Measurements from ENCODE around the gene KRT9.

KRT9 gene

GRCh38 chr17:41519501-41520224 lies 52.2 kb downstream of the KRT9 start:
- Histone ChIP-seq H3K27me3 (ENCODE audit: control insufficient read depth, insufficient read depth, low read length) (no peaks in the 10 kb centered on the region), H3K36me3 (ENCODE audit: control insufficient read depth, insufficient read depth, low read length) (peaks cover 11% of the 10 kb centered on the region), H3K9me3 (ENCODE audit: control insufficient read depth, insufficient read depth, low read length) (no peaks in the 10 kb centered on the region), H3K4me1 (ENCODE audit: control insufficient read depth, insufficient read depth, low read length) (peaks cover 5% of the 10 kb centered on the region; the same call in 1 of the 2 replicates), H3K4me3 (ENCODE audit: low read length) (no peak overlapping the region), H3K27ac (ENCODE audit: low read length) (no peak overlapping the region)
- DNase-seq (ENCODE audit: low read depth, low spot score), result no peak
- WGBS (ENCODE audit: insufficient coverage, insufficient read length), result no CpG with 5 or more reads among the region's 11 CpGs

- H3K4me3 ChIP-seq (ENCODE audit: low read length), result no peak within 1 kb of the TSS
- no peak within 1 kb of the TSS for H3K27ac ChIP-seq (ENCODE audit: low read length)
- no peak for DNase-seq (ENCODE audit: low read depth, low spot score)
- H3K36me3 ChIP-seq (ENCODE audit: control insufficient read depth, insufficient read depth, low read length), result peaks cover 4% of the 10 kb centered on the region
- WGBS (ENCODE audit: insufficient coverage, insufficient read length), result no CpG with 5 or more reads among the region's 8 CpGs
- H3K27me3 ChIP-seq (ENCODE audit: control insufficient read depth, insufficient read depth, low read length), result no peaks in the 10 kb centered on the region
- no peaks in the 10 kb centered on the region for H3K9me3 ChIP-seq (ENCODE audit: control insufficient read depth, insufficient read depth, low read length)
- H3K4me1 ChIP-seq (ENCODE audit: control insufficient read depth, insufficient read depth, low read length), result peaks cover 5% of the 10 kb centered on the region; the same call in 1 of the 2 replicates
These were observed 52.9 kb downstream of the KRT9 start, which contains the start of gene KRT15 for GRCh38 chr17:41518789-41519449. Gene KRT15 (minus strand): TSS chr17:41518890. CDS start chr17:41518827, 63 bp downstream.

DNA sequence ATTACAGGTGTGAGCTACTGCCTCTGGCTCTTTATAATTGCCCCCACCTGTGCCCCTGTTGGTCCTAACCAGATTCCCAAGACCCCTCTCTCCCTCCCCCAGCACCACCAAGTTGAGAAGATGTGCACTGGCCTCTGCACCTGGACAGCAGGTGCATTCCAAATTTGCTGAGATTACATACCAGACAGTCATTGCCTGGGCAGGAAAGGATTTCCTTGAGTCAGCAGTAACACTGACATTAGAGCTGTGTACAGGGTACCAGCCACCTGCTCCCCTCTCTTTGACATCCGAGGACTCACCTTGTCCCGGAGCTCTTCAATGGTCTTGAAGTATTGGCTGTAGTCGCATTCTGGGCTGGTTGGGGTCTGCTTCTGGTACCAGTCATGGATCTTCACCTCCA lies 53.8 kb downstream of the KRT9 start:
- H3K27me3 ChIP-seq (ENCODE audit: control insufficient read depth, insufficient read depth, low read length), result no peaks in the 10 kb centered on the region
- no peaks in the 10 kb centered on the region for H3K9me3 ChIP-seq (ENCODE audit: control insufficient read depth, insufficient read depth, low read length)
- H3K36me3 ChIP-seq (ENCODE audit: control insufficient read depth, insufficient read depth, low read length), result no peaks in the 10 kb centered on the region
- H3K4me1 ChIP-seq (ENCODE audit: control insufficient read depth, insufficient read depth, low read length), result peaks cover 5% of the 10 kb centered on the region; the same call in 1 of the 2 replicates
- no CpG with 5 or more reads among the region's 3 CpGs for WGBS (ENCODE audit: insufficient coverage, insufficient read length)
- no peak for DNase-seq (ENCODE audit: low read depth, low spot score)
- H3K27ac ChIP-seq (ENCODE audit: low read length), result no peak overlapping the region
- no peak overlapping the region for H3K4me3 ChIP-seq (ENCODE audit: low read length)

DNA sequence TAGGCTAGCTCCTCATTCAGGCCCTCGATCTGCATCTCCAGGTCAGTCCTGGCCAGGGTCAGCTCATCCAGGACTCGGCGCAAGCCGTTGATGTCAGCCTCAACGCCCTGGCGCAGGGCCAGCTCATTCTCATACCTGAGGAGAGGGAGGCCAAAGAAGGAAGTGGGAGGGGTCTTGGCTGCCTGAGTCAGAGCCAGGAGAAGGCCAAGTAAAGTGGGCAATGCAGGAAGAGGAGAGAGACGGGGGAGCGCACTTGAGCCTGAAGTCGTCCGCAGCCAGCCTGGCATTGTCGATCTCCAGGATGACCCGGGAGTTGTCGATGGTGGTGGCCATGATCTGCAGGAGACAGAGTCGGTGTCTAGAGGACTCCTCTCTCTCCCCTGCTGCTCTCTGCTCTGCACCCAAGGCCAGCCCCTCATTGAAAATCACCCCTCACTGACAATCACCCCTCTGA lies 55.0 kb downstream of the KRT9 start:
- no peak for DNase-seq (ENCODE audit: low read depth, low spot score)
- Histone ChIP-seq H3K27ac (ENCODE audit: low read length) (no peak overlapping the region), H3K4me1 (ENCODE audit: control insufficient read depth, insufficient read depth, low read length) (no peaks in the 10 kb centered on the region; the same call in 1 of the 2 replicates), H3K36me3 (ENCODE audit: control insufficient read depth, insufficient read depth, low read length) (no peaks in the 10 kb centered on the region), H3K4me3 (ENCODE audit: low read length) (no peak overlapping the region), H3K27me3 (ENCODE audit: control insufficient read depth, insufficient read depth, low read length) (no peaks in the 10 kb centered on the region), H3K9me3 (ENCODE audit: control insufficient read depth, insufficient read depth, low read length) (no peaks in the 10 kb centered on the region)
- WGBS (ENCODE audit: insufficient coverage, insufficient read length), result no CpG with 5 or more reads among the region's 14 CpGs

GRCh38 chr17:41516147-41516829 lies 55.6 kb downstream of the KRT9 start:
- WGBS (ENCODE audit: insufficient coverage, insufficient read length), result no CpG with 5 or more reads among the region's 14 CpGs
- no peak for DNase-seq (ENCODE audit: low read depth, low spot score)
- Histone ChIP-seq H3K4me1 (ENCODE audit: control insufficient read depth, insufficient read depth, low read length) (no peaks in the 10 kb centered on the region; the same call in 1 of the 2 replicates), H3K27ac (ENCODE audit: low read length) (no peak overlapping the region), H3K27me3 (ENCODE audit: control insufficient read depth, insufficient read depth, low read length) (no peaks in the 10 kb centered on the region), H3K9me3 (ENCODE audit: control insufficient read depth, insufficient read depth, low read length) (no peaks in the 10 kb centered on the region), H3K4me3 (ENCODE audit: low read length) (no peak overlapping the region), H3K36me3 (ENCODE audit: control insufficient read depth, insufficient read depth, low read length) (no peaks in the 10 kb centered on the region)

Measured in iPS DF 6.9 (cell line).